Stimulated activated memory B cell treated with anti-CD40 and anti-IgM and Interleukin-4, amounts not matched to agents 10 μg/mL and 1 μg/mL and 100 μg/mL, for 72 hours (primary cell): ENCODE data around the gene CDK2AP2.

Experiments
- ATAC-seq: fragments of 150-1000 bp; cut with Tn5 transposase; 2 replicates; pipeline ENCODE4 v1.10.0; 2021
- H3K27ac Mint-ChIP-seq: one replicate; pipeline ENCODE4 v1.8.0; 2022; ENCODE audit warnings: mild to moderate bottlenecking, mixed read lengths
- H3K27me3 Mint-ChIP-seq: one replicate; pipeline ENCODE4 v1.8.0; 2022; ENCODE audit warnings: mixed read lengths
- H3K36me3 Mint-ChIP-seq: one replicate; pipeline ENCODE4 v1.8.0; 2022; ENCODE audit warnings: mixed read lengths
- H3K4me1 Mint-ChIP-seq: one replicate; pipeline ENCODE4 v1.8.0; 2022; ENCODE audit warnings: mixed read lengths
- H3K4me3 Mint-ChIP-seq: one replicate; pipeline ENCODE4 v1.8.0; 2022; ENCODE audit warnings: mild to moderate bottlenecking, moderate library complexity, mixed read lengths
- H3K9me3 Mint-ChIP-seq: one replicate; pipeline ENCODE4 v1.8.0; 2022; ENCODE audit warnings: mixed read lengths

Gene CDK2AP2

DNA sequence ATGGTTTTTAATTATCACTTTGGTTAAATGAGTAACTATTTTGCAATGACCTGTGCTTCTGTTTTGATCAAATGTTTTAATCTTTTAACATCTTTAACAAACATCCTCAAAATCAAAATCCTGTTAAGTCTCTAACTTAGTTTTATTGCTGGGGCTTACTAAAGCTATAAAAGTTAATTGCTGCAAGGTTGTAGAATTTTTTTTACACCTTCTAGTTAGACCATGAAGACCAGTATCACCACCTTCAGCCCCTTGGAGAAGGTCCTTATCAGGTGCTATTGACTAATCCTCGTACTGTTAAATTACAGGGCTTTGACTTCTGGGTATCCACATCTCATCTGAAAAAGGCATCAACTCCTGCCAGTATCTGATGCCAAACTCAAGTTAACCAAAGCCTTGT is 27.6 kb upstream of the CDK2AP2 start:
- ATAC-seq: no peak
- Mint-ChIP-seq H3K4me1 (no peaks in the 10 kb centered on the region), H3K9me3 (peaks cover 13% of the 10 kb centered on the region), H3K36me3 (no peaks in the 10 kb centered on the region), H3K4me3 (no peak overlapping the region), H3K27me3 (peaks cover 23% of the 10 kb centered on the region), H3K27ac (no peak overlapping the region)

DNA sequence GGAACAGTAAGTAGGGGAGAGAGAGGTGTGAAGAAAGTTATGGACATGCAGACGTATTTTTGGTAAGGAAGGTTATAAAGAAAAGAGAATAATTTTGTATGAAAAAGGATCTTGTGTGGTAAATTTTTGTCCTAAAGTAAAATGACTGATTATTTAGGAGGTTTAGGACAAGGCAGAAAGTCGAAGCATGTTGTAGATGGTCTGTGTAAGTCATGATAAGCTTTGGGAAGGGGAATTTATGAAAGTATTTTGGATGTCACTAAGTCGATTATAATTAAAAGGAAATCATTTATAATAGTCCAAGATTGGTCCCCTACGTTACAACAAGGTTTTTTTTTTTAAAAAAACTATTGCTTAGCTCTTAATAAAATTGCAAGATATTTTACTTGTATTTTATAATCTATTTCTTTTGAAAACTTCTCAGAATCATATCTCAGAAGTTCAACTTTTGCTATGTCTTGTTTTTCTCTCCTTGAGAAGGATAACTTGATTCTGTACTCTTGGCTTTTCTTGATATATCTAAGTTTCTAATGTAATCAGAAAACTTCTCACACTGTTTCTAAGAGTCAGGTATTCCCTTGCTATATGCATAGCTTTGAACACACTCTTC is 26.2 kb upstream of the CDK2AP2 start:
- Mint-ChIP-seq H3K4me1 (no peaks in the 10 kb centered on the region), H3K27ac (no peak overlapping the region), H3K4me3 (no peak overlapping the region), H3K9me3 (peaks cover 13% of the 10 kb centered on the region), H3K36me3 (no peaks in the 10 kb centered on the region), H3K27me3 (peaks cover 29% of the 10 kb centered on the region)
- ATAC-seq: no peak

GRCh38 chr11:67532889-67533288 is 24.9 kb upstream of the CDK2AP2 start:
- Mint-ChIP-seq H3K4me1 (no peaks in the 10 kb centered on the region), H3K27me3 (peaks cover 31% of the 10 kb centered on the region), H3K4me3 (no peak overlapping the region), H3K36me3 (no peaks in the 10 kb centered on the region), H3K27ac (no peak overlapping the region), H3K9me3 (peaks cover 13% of the 10 kb centered on the region)
- no peak for ATAC-seq

DNA sequence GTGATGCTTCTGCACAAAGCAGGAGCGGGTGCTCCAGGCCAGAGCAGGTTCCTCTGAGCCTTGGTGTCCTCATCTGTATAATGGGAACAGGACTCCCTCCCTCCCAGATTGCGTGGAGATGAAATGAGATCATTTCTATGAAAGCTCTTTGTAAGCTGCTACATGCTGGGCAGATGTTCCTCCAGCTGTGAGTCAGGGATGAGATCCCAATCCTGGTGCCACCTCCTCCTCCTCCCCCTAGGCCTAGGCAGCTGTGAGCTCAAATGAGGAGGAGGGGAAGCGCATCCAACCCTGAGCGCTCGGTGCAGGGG is 22.3 kb upstream of the CDK2AP2 start:
- H3K27ac Mint-ChIP-seq: no peak overlapping the region
- no peaks in the 10 kb centered on the region for H3K36me3 Mint-ChIP-seq
- H3K4me3 Mint-ChIP-seq: no peak overlapping the region
- no peaks in the 10 kb centered on the region for H3K4me1 Mint-ChIP-seq
- H3K27me3 Mint-ChIP-seq: peaks cover 54% of the 10 kb centered on the region
- H3K9me3 Mint-ChIP-seq: peaks cover 18% of the 10 kb centered on the region
- no peak for ATAC-seq

- Mint-ChIP-seq H3K36me3 (no peaks in the 10 kb centered on the region), H3K4me3 (no peak overlapping the region)
Measured at GRCh38 chr11:67528376-67528775, 20.4 kb upstream of the CDK2AP2 start.

GRCh38 chr11:67525275-67525976 is 17.5 kb upstream of the CDK2AP2 start:
- H3K4me1 Mint-ChIP-seq: no peaks in the 10 kb centered on the region
- no peak overlapping the region for H3K27ac Mint-ChIP-seq
- peaks cover 5% of the 10 kb centered on the region for H3K36me3 Mint-ChIP-seq
- H3K9me3 Mint-ChIP-seq: peaks cover 6% of the 10 kb centered on the region
- H3K4me3 Mint-ChIP-seq: no peak overlapping the region
- ATAC-seq: no peak
- H3K27me3 Mint-ChIP-seq: peaks cover 68% of the 10 kb centered on the region

More at GRCh38 chr11:67528376-67528775, 20.4 kb upstream of the CDK2AP2 start:
- Mint-ChIP-seq H3K9me3 (peaks cover 9% of the 10 kb centered on the region), H3K27ac (no peak overlapping the region), H3K27me3 (peaks cover 54% of the 10 kb centered on the region), H3K4me1 (no peaks in the 10 kb centered on the region)
- ATAC-seq: no peak

- ATAC-seq: no peak
- no peaks in the 10 kb centered on the region for H3K4me1 Mint-ChIP-seq
- peaks cover 65% of the 10 kb centered on the region for H3K27me3 Mint-ChIP-seq
- no peak overlapping the region for H3K27ac Mint-ChIP-seq
- H3K9me3 Mint-ChIP-seq: peaks cover 6% of the 10 kb centered on the region
- H3K4me3 Mint-ChIP-seq: no peak overlapping the region
- H3K36me3 Mint-ChIP-seq: peaks cover 5% of the 10 kb centered on the region
Measured at GRCh38 chr11:67524480-67524808, 16.5 kb upstream of the CDK2AP2 start.

GRCh38 chr11:67523556-67524479 is 15.9 kb upstream of the CDK2AP2 start:
- H3K4me1 Mint-ChIP-seq: no peaks in the 10 kb centered on the region
- ATAC-seq: no peak
- no peak overlapping the region for H3K27ac Mint-ChIP-seq
- no peak overlapping the region for H3K4me3 Mint-ChIP-seq
- peaks cover 5% of the 10 kb centered on the region for H3K36me3 Mint-ChIP-seq
- H3K27me3 Mint-ChIP-seq: peaks cover 63% of the 10 kb centered on the region
- H3K9me3 Mint-ChIP-seq: peaks cover 6% of the 10 kb centered on the region

DNA sequence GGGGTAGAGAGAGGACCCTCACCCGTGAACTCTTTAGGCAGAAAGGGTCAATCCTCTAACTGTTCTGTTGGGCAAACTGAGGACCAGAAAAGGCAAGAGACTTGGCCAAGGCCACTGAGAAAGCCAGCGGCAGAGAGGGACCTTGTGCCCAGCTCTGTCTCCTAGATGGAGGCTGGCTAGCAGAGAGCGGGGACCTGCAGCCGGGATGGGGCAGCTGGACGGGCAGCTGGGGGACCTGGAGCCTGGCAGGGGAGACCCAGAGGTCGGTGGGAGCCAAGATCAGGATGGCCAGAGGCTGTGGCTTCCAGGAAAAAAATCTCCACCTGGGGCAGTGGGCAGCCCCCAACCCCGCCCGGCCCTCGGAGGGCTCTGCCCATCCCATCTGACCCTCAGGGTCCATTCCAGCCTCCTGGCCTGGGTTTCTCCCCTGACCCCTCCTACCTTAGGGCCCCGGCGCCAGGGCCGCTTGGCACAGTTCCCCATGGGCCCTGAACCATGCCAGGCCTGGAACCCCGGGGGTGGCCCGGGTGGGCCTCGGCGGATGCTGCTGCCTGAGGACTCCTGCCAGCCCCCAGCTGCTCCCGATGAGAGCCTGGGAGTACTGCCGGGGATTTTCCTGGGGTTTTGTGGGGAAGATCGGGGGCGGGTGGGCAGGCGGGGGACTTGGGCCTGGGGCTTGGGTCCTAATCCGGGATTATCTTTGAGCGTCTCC is 15.0 kb upstream of the CDK2AP2 start, which contains the start of gene CABP2:
Gene CABP2 (minus strand): TSS at position 603 of the 712 bp plus-strand sequence. CDS start 120 bp downstream, at position 483.
- peaks cover 6% of the 10 kb centered on the region for H3K9me3 Mint-ChIP-seq
- H3K4me1 Mint-ChIP-seq: no peaks in the 10 kb centered on the region
- no peak for ATAC-seq
- H3K36me3 Mint-ChIP-seq: peaks cover 5% of the 10 kb centered on the region
- H3K4me3 Mint-ChIP-seq: no peak within 1 kb of the TSS
- H3K27me3 Mint-ChIP-seq: peaks cover 62% of the 10 kb centered on the region
- no peak within 1 kb of the TSS for H3K27ac Mint-ChIP-seq

- no peaks in the 10 kb centered on the region for H3K4me1 Mint-ChIP-seq
- peaks cover 3% of the 10 kb centered on the region for H3K9me3 Mint-ChIP-seq
- H3K27me3 Mint-ChIP-seq: peaks cover 56% of the 10 kb centered on the region
- H3K36me3 Mint-ChIP-seq: peaks cover 5% of the 10 kb centered on the region
- no peak overlapping the region for H3K4me3 Mint-ChIP-seq
- no peak overlapping the region for H3K27ac Mint-ChIP-seq
- ATAC-seq: no peak
Measured at GRCh38 chr11:67522338-67522737, 14.4 kb upstream of the CDK2AP2 start.

GRCh38 chr11:67521924-67522323 is 14.0 kb upstream of the CDK2AP2 start:
- Mint-ChIP-seq H3K27me3 (peaks cover 56% of the 10 kb centered on the region), H3K4me3 (no peak overlapping the region), H3K9me3 (no peaks in the 10 kb centered on the region), H3K4me1 (no peaks in the 10 kb centered on the region), H3K27ac (no peak overlapping the region), H3K36me3 (peaks cover 5% of the 10 kb centered on the region)
- no peak for ATAC-seq

GRCh38 chr11:67520856-67521824 is 13.2 kb upstream of the CDK2AP2 start:
- Mint-ChIP-seq H3K9me3 (no peaks in the 10 kb centered on the region), H3K4me3 (no peak overlapping the region), H3K27me3 (peaks cover 56% of the 10 kb centered on the region), H3K27ac (no peak overlapping the region), H3K4me1 (no peaks in the 10 kb centered on the region), H3K36me3 (peaks cover 5% of the 10 kb centered on the region)
- ATAC-seq: no peak

DNA sequence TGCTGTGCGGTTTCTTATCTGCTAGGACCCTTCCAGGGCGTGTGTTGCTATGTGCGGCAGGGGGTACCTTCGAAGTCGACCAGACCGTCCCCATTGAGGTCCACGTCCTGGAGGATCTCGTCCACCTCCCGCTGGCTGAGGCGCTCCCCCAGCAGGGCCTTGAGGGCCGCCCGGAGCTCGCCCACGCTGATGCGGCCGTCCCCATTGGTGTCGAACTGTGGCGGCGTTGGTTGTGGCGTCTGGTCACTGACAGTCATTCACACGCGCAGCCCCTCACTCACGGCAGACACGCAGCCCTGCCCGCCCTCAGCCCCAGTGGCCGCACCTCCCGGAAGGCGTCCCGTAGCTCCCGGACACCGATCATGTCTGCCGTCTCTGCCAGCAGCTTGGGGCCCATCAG is 11.8 kb upstream of the CDK2AP2 start:
- peaks cover 56% of the 10 kb centered on the region for H3K27me3 Mint-ChIP-seq
- H3K9me3 Mint-ChIP-seq: no peaks in the 10 kb centered on the region
- no peak overlapping the region for H3K27ac Mint-ChIP-seq
- no peaks in the 10 kb centered on the region for H3K4me1 Mint-ChIP-seq
- peaks cover 5% of the 10 kb centered on the region for H3K36me3 Mint-ChIP-seq
- no peak for ATAC-seq
- H3K4me3 Mint-ChIP-seq: no peak overlapping the region

DNA sequence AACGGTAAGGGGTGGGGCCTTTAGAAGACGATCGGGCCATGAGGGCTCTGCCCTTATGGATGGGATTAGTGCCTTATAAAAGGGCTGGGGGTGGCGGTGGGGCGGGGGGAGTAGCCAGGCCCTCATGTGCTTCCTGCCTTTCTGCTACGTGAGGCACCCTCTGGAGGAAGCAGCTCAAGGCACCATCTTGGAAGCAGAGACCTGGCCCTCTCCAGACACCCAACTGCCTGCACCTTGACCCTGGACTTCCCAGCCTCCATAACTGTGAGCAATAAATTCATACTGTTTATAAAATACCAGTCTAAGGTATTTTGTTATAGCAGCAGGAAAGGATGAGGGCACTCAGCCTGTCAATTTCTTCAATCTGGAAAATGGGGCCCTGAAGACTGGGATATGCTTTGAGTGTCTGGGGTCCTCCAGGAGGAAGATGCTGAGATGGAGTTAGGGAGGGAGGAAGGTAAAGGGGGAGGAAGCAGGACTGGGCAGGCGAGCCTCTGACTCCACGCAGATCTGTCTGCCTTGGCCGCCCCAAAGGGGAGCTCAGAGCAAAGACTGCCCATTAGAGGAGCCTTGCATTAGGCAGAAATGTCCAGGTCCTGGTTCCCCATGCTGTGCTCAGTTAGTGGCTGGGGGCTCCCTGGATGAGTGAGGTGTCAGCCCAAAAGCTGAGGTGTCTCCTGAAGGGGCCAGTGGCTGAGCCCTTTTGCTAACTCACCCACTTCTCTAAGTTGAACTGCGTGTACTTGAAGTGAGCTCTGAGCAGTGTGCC is 10.0 kb upstream of the CDK2AP2 start:
- Mint-ChIP-seq H3K4me3 (no peak overlapping the region), H3K36me3 (peaks cover 5% of the 10 kb centered on the region), H3K27me3 (peaks cover 52% of the 10 kb centered on the region), H3K27ac (no peak overlapping the region), H3K9me3 (no peaks in the 10 kb centered on the region), H3K4me1 (no peaks in the 10 kb centered on the region)
- ATAC-seq: no peak
